GM19099 (cell line): ENCODE measurements around the gene AGFG1.

Experiments
- POLR2A ChIP-seq: IDR thresholded peaks from 3 replicates; pipeline ENCODE4 v1.6.1; 2011; ENCODE audit warnings: low read depth; ENCODE audit not compliant: insufficient read length; ENCODE audit errors: extremely low read depth

The AGFG1 gene

DNA sequence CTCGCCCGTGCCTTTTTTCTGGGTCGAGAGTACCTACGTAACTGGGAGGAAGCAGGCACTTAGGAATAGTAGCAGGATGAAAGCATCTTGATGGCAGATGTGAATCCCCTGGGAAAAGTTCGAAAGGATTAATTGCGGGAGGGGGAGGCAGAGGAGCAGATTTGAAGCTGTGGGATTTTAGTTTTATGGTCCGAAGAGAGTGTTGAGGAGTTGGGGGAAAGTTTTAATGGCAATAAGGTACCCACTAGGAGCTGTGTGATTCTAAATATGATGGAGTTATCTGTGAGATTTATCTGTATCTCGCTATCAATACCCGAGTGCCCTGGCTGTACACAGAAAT is 1.1 kb downstream of the AGFG1 start:
- no peak for TF ChIP-seq POLR2A

DNA sequence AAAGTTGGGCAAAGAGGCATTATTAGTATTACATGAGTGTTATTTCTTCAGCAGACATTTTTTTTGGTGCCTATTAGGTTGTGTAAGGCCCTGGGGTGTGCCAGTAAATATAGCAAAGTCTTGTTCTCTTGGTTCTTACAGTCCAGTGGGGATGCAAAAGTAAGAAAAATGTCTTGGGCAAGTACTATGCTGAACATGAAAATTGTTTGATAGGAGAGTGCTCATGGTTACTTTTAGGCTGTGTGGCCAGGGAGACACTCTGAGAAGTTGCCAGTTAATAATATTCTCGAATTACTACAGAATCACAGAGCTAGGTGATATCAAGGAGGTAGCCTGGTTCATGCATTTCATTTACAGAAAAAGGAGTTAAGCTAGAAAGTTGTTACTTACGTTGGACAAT is 1.9 kb downstream of the AGFG1 start:
- no peak for TF ChIP-seq POLR2A

DNA sequence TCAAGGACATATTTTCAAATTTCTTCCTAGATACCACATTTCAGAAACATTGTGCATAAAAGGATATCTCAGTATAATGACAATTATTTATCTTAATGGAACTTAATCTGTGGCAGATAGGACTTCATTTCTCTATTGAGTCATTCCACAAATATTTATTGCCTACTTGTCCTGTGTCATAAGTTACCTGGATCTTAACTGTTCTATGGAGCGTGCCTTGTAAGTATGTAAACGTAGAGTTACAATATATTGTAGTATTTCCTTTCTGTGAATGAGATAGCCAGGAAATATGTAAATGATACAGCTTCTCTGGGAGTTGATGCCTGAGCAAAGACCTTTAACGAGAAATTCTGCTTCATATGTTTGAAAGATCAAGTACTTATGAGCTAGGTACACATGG is 2.5 kb downstream of the AGFG1 start:
- TF ChIP-seq POLR2A, result no peak

DNA sequence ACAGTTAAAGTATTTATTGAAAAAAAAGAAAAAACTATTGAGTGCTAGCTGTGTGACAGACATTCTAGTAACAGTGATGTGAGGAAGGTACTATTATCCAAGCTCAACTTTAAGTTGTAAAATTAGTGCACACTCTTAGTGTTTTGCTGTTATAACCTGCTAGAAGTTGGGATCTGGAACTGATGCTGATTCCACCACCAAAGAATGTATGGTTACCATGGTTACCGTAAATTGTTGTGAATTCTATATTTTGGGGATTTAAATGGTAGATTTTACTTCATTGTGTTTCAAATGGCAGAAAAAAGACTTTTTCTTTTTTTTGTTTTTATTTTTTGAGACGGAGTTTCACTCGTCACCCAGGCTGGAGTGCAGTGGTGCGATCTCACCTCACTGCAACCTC is 5.3 kb downstream of the AGFG1 start:
- no peak for TF ChIP-seq POLR2A

DNA sequence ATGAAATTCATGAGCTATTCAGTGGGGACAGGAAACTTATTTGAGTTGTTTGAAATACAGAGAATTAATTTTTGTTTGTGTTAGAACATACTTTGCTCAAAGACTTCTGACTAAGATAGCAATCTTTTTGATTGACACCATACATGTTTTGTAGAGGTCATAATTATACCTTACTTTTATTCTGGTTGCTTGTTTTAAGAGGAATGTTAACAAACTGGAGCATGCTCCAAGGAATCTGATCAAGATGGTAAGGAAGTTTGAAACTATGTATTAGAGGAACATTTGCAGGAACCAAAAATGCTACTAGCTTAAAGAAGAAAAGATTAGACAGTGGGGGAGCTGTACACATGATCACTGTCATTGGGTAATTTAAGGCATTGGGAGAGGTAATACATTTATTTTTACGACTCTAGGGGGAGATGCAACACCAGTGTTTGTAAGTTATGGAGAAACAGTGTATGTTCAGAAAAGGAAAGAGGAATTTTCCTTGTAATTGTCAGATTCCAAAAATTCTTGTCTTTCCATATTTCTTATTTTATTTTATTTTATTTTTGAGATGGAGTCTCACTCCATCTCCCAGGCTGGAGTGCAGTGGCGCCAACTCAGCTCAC is 8.0 kb downstream of the AGFG1 start:
- TF ChIP-seq POLR2A, result no peak

DNA sequence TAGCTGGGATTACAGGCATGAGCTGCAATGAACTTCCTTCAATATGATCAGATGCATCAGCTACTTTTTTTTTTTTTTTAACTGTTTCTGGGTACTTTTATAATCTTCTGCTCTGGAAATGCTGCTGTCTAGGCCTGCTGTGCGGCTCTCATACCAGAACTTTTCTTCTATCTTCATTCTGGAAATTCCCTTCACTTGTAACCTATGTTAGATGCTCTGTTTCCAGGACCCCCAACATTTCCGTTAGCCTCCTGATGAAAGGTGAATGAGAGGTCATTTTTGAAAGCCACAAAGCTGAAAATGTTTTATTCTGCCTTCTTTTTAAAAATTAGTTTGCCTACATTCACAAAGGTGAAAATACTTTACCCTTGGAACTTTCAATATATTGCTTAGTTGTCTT is 8.6 kb downstream of the AGFG1 start:
- TF ChIP-seq POLR2A, result no peak

DNA sequence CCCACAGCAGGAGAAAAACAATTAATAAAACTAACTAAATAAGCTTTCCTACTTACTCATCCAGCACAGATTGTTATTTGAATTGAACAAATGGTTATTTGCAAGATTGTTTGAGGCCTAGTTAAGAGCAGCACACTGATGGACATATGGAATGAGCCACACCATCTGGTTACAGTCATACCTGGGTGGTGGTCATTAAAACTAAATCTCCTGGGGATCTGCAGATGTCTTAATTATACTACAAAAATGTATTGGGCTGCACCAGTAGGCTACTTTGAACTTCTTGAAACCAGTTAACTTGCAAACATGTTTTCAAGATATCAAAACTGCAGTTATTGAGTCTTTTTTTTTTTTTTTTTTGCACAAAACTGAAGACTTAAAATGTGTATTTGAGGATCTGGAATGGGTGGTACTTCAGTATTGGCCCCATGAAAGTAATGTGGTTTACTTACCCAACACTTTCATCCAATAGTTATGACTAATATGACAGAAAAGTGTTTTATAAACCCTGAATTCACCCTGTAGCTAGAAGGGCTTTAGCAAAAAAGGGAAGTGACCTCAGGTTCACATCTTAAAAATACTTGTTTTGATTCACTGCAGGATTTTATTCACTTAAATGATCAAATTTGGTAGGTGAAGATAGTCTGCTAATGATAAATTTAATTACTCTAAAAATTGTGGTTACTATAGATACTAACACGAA is 10.8 kb downstream of the AGFG1 start:
- TF ChIP-seq POLR2A, result no peak

DNA sequence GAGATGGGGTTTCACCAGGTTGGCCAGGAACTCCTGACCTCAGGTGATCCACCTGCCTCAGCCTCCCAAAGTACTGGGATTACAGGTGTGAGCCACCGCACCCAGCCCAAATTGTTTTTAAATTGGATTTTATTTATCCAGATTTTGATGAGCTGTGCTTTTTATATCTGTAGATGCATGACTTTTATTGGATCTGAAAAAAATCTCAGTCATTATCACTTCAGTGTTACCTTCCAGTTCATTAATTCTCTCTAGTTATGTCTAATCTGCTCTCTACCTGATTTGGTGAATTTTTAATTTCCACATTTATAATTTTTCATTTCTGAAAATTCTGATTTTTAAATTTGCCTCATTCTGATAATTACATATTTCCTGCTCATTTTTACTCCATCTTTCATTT is 13.5 kb downstream of the AGFG1 start:
- TF ChIP-seq POLR2A, result no peak

DNA sequence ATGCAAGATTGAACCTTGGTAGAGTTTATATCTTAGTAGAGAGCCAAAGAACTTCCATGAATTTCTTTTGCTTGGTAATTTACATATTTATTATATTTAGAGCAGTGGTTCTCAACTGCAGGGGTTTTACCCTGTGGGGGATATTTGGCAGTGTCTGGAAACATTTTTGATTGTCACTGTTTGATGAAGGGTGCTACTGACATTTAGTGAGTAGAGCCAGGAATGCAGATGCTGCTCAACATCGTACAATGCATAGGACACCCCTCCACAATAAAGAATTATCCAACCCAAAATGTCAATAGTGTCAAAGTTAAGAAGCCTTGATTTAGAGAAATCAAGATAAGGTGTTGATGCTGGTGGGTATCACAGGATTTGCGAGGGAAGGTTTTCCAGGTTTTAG is 14.7 kb downstream of the AGFG1 start:
- no peak for TF ChIP-seq POLR2A

DNA sequence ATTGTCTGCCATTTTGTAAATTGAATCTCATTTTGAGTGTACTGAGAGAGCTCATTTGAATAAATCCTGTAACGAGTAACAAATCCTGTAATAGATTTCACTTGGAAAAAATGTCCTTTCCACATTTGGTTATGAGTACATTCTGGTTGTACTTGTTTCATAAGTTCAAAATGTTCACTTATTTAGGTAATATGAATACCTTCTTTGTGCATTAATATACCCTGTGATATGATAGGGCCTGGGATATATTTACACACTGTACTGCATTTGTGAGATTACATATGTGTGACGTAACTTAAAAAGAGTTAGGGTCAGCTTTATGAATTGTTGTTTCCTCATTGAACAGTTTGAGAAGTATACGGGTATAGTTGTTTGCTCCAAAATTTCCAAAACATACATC is 16.1 kb downstream of the AGFG1 start:
- no peak for TF ChIP-seq POLR2A

DNA sequence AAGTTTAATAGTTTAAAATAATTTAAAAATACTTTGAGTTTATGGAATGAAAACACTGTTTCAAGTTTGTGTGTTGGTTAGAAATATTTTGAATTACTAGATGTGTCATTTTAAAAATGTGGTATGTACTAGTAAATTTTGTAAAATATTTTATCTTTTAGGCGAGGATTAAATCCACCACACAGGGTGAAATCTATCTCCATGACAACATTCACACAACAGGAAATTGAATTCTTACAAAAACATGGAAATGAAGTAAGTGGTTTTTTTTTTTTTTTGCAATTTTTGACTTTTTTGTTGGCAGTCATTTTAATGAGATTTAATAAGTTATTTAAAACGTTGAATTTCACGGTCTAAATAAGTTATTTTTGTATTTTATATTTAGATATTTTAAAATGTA is 19.4 kb downstream of the AGFG1 start:
- no peak for TF ChIP-seq POLR2A

DNA sequence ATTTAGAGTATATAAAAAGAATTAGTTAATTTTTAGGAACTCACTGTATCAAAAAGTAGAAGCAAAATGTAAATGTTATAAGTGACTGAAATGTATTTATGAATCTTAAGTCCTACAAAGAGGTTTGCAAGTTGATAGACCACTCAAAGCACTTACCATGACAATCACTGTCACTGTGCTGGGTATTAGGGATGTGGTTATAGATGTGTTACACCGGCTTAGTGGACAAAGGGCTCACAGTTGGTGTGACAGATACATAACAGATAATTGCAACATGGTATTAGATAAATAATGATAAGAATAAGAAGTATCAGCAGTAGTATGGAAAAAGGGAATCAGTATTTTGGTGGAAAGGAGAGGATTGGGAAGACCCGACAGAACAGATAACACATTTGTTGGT is 21.6 kb downstream of the AGFG1 start:
- no peak for TF ChIP-seq POLR2A

DNA sequence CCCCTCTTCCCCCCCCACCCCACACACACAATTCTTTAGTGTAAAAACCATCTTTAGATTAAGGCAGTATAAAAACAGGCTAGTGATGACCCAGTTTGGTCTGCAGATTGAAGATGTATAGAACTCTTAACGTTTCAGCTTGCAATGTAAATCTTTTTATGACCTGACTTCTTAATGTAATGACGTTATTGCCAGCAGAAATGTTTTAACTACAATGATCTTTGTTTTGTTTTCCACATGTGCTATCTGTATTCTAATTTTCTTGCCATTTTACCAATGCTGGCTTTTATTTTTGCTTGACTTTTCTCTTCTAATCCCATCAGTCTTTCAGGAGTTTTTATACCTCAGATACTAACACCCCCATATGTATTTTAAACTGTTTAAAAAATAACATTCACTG is 25.2 kb downstream of the AGFG1 start:
- TF ChIP-seq POLR2A, result no peak

DNA sequence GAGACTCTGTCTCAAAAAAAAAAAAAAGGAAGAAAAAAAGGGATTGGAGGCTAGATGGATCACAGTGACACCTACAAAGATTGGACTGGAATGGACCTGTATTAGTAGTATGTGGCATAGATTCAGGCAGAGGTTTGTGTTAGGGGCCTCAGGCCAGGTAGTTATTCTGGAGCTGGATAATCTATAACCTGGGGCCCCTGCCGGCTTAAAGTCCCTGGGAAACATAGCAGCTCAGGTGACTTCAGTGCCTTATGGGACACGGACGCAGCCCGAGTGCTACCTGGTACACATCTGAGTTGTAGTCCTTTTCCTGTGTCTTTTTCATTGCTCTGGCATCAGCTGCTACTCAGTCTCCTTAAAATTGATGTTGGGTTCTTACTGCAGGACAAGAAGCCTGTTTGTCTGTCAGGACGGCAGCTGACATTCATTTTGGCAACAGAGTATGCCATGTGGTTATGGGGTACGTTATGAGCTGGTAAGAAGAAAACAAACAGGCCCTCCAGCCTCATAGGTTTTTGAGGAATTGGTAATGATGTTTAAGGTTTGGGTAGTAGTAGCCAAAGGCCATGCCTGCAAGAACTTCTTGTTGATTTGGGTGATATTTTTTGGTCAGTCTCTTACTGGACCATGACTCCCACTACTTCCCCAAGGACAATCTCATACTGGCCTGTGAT is 27.8 kb downstream of the AGFG1 start:
- no peak for TF ChIP-seq POLR2A

DNA sequence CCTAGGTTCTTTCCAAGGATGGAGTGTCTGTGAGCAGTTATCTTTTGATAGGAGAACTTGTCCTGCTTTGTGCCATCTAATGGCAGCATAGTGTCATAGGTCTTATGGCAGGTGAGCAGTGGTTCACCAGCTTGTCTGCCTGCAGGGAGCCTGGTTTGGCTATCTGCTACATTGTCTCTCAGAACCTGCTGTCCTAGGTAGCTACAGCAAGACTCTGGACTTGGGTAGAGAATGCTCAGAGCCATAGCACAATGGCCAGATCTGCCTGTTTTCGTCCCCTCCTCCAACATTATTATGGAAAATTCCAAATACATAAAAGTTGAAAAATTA is 28.3 kb downstream of the AGFG1 start:
- no peak for TF ChIP-seq POLR2A
